K562 (cell line): ENCODE measurements around the gene SARS1. TPM values are rescaled to one million over a fixed set of nuclear protein-coding genes. Genes with fewer than 3 reads are reported as not detected.
A peak's percentile ranks its signal among the peaks of the same experiment; 100 is the strongest.

Source experiments
- C11orf30 ChIP-seq: fragments of 450-650 bp; IDR thresholded peaks from 2 replicates; pipeline ENCODE4 v1.6.1; 2016; ENCODE audit warnings: low read depth, mild to moderate bottlenecking
- CBFA2T3 ChIP-seq: fragments of 450-650 bp; IDR thresholded peaks from 2 replicates; pipeline ENCODE4 v1.6.1; 2017
- CCAR2 ChIP-seq: fragments of 200-400 bp; formaldehyde crosslinking; IDR thresholded peaks from 2 replicates; pipeline ENCODE4 v1.6.1; 2017; ENCODE audit warnings: mild to moderate bottlenecking, low read depth, low read length
- DACH1 ChIP-seq: fragments of 450-650 bp; IDR thresholded peaks from 2 replicates; pipeline ENCODE4 v1.6.1; 2018; ENCODE audit not compliant: partially characterized antibody
- ELF2 ChIP-seq: fragments of 250-450 bp; sonication (Bioruptor Pico); IDR thresholded peaks from 2 replicates; pipeline ENCODE4 v1.5.0; 2021; ENCODE audit warnings: mild to moderate bottlenecking
- EWSR1 ChIP-seq: fragments of 450-650 bp; IDR thresholded peaks from 2 replicates; pipeline ENCODE4 v1.6.1; 2018; ENCODE audit warnings: borderline replicate concordance, mild to moderate bottlenecking, low read depth, moderate library complexity; ENCODE audit not compliant: partially characterized antibody
- GATAD2A ChIP-seq: fragments of 450-650 bp; IDR thresholded peaks from 2 replicates; pipeline ENCODE4 v1.6.1; 2017
- HNRNPK ChIP-seq: fragments of 200-400 bp; formaldehyde crosslinking; IDR thresholded peaks from one replicate; pipeline ENCODE4 v1.6.1; 2018; ENCODE audit warnings: mild to moderate bottlenecking, low read depth, low read length; ENCODE audit not compliant: poor library complexity, severe bottlenecking
- HOMEZ ChIP-seq: fragments of 250-450 bp; sonication (Bioruptor Pico); IDR thresholded peaks from 2 replicates; pipeline ENCODE4 v1.4.0; 2020; ENCODE audit warnings: mild to moderate bottlenecking, moderate library complexity
- MCM5 ChIP-seq: fragments of 450-650 bp; IDR thresholded peaks from 2 replicates; pipeline ENCODE4 v1.6.1; 2016; ENCODE audit warnings: low read depth
- MEF2A ChIP-seq: IDR thresholded peaks from 2 replicates; pipeline ENCODE4 v1.6.1; 2011; ENCODE audit warnings: low read depth, mild to moderate bottlenecking, low read length, moderate library complexity; ENCODE audit not compliant: control insufficient read depth
- NFE2 ChIP-seq: IDR thresholded peaks from 2 replicates; pipeline ENCODE4 v1.6.1; 2014; ENCODE audit warnings: antibody characterized with exemption, low read depth
- NFXL1 ChIP-seq: fragments of 450-650 bp; formaldehyde crosslinking; IDR thresholded peaks from 2 replicates; pipeline ENCODE4 v1.4.0; 2021; ENCODE audit warnings: mild to moderate bottlenecking
- PPARD ChIP-seq: fragments of 250-450 bp; sonication (Bioruptor Pico); IDR thresholded peaks from 2 replicates; pipeline ENCODE4 v1.8.0; 2022; ENCODE audit warnings: inconsistent platforms, mild to moderate bottlenecking, moderate library complexity
- PYGO2 ChIP-seq: fragments of 450-650 bp; IDR thresholded peaks from 2 replicates; pipeline ENCODE4 v1.6.1; 2016; ENCODE audit warnings: mild to moderate bottlenecking, missing genetic modification characterization, moderate library complexity, missing compliant biosample characterization
- SNRNP70 ChIP-seq: fragments of 200-400 bp; formaldehyde crosslinking; optimal IDR thresholded peaks from 2 replicates; pipeline ENCODE3; 2017; ENCODE audit warnings: low read depth, low read length
- SOX6 ChIP-seq: fragments of 450-650 bp; IDR thresholded peaks from 2 replicates; pipeline ENCODE4 v1.6.1; 2014; ENCODE audit warnings: mild to moderate bottlenecking
- SPI1 ChIP-seq: IDR thresholded peaks from 2 replicates; pipeline ENCODE4 v1.6.1; 2011; ENCODE audit warnings: low read depth, low read length, control low read depth, borderline replicate concordance
- SRSF7 ChIP-seq: fragments of 200-400 bp; formaldehyde crosslinking; optimal IDR thresholded peaks from 2 replicates; pipeline ENCODE3; 2017; ENCODE audit warnings: mild to moderate bottlenecking, low read depth, low read length
- STAT5B ChIP-seq: fragments of 250-450 bp; sonication (Bioruptor Pico); IDR thresholded peaks from 2 replicates; pipeline ENCODE4 v1.8.0; 2021; ENCODE audit warnings: mild to moderate bottlenecking, inconsistent platforms
- TEAD1 ChIP-seq, 2 experiments: fragments of 450-650 bp in 1 of 2; sonication (generic) in 1 of 2; formaldehyde crosslinking; IDR thresholded peaks; 2 replicates each; pipeline versions ENCODE4 v1.4.0 to v1.8.0; 2020 to 2022; ENCODE audit warnings: mild to moderate bottlenecking in 2 of 2, missing genetic modification reagents in 1 of 2
- ZNF253 ChIP-seq: fragments of 250-450 bp; sonication (Bioruptor Pico); conservative IDR thresholded peaks from 2 replicates; pipeline ENCODE4 v1.6.1; 2021; ENCODE audit warnings: mild to moderate bottlenecking
- polyA plus RNA-seq, 8 experiments: library from polyadenylated mRNA; depleted of rRNA in 4 of 8; stranded (reverse) in 5 of 8; unstranded in 3 of 8; fragments of >200 nt; fragmentation: Nextera tagmentation in 2 of 8; fragmentation: Illumina TruSeq in 1 of 8; extraction: Ambion mirVana in 2 of 8; extraction: Trizol in 1 of 8; gene quantifications; 2 replicates each; pipeline versions ENCODE4 v1.2.1 to v1.2.3, GENCODE V29; 2011 to 2014; ENCODE audit warnings: inconsistent platforms in 1 of 8, missing spikeins in 1 of 8
- total RNA-seq, 7 experiments: library from RNA; depleted of rRNA in 6 of 7; stranded (reverse); fragments of >200 nt in 6 of 7; fragmentation: Illumina TruSeq in 2 of 7; extraction: Trizol in 2 of 7; gene quantifications; 2 replicates each; pipeline versions ENCODE4 v1.2.1 to v1.2.3, GENCODE V29; 2011 to 2021; ENCODE audit warnings: low replicate concordance in 1 of 7
- TF ChIP-seq, protein P1 (sequence below), 3 experiments: IDR thresholded peaks in 2 of 3; conservative IDR thresholded peaks in 1 of 3; 2 replicates each; pipeline ENCODE4 v1.5.1; 2011 to 2012; ENCODE audit warnings: low read length in 3 of 3, mild to moderate bottlenecking in 3 of 3, control low read depth in 2 of 3, improper control_type of control experiment in 1 of 3, inconsistent platforms in 1 of 3, low read depth in 1 of 3, mixed read lengths in 1 of 3, moderate library complexity in 1 of 3; ENCODE audit not compliant: insufficient read depth in 2 of 3
- TF ChIP-seq, protein P2 (sequence below): IDR thresholded peaks from 2 replicates; pipeline ENCODE4 v1.6.1; 2014; ENCODE audit warnings: antibody characterized with exemption

SARS1 gene
- total and polyA plus RNA-seq, 9 of the 15 experiments (the other 6 are each of a cell fraction or from before 2014, with no cell fraction given), result 221 to 623 (median 254) TPM

GRCh38 chr1:109274533-109275476 is 61.1 kb downstream of the SARS1 start (continued):
- no peak for TF ChIP-seq PPARD (CRISPR knock-in tag)
- no peak for TF ChIP-seq MCM5
- no peak for TF ChIP-seq ZNF253 (CRISPR knock-in tag)
- peak; percentile 68; the same call in 1 of the 2 replicates for TF ChIP-seq SOX6
- TF ChIP-seq ELF2, result no peak
- TF ChIP-seq TEAD1 (CRISPR knock-in tag; IDR thresholded peaks at IDR 0.05), result no peak
- no peak for TF ChIP-seq GATAD2A
- TF ChIP-seq SPI1, result peak; percentile 96
- TF ChIP-seq NFE2, result no peak
- no peak for TF ChIP-seq HNRNPK
- TF ChIP-seq C11orf30, result no peak
- TF ChIP-seq EWSR1, result no peak
- TF ChIP-seq, protein P1, sequence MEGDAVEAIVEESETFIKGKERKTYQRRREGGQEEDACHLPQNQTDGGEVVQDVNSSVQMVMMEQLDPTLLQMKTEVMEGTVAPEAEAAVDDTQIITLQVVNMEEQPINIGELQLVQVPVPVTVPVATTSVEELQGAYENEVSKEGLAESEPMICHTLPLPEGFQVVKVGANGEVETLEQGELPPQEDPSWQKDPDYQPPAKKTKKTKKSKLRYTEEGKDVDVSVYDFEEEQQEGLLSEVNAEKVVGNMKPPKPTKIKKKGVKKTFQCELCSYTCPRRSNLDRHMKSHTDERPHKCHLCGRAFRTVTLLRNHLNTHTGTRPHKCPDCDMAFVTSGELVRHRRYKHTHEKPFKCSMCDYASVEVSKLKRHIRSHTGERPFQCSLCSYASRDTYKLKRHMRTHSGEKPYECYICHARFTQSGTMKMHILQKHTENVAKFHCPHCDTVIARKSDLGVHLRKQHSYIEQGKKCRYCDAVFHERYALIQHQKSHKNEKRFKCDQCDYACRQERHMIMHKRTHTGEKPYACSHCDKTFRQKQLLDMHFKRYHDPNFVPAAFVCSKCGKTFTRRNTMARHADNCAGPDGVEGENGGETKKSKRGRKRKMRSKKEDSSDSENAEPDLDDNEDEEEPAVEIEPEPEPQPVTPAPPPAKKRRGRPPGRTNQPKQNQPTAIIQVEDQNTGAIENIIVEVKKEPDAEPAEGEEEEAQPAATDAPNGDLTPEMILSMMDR (IDR thresholded peaks at IDR 0.05 in 2 of 3, conservative IDR thresholded peaks at IDR 0.05 in 1 of 3; ENCODE audit: insufficient read depth in 2 of 3, low read depth in 1 of 3, low read length in 3 of 3), result no peak
- TF ChIP-seq SRSF7, result no peak
- TF ChIP-seq NFXL1 (CRISPR knock-in tag), result no peak
- TF ChIP-seq HOMEZ (CRISPR knock-in tag), result no peak
- peak; percentile 6; the same call in 1 of the 2 replicates for TF ChIP-seq CBFA2T3
- TF ChIP-seq, protein P2, sequence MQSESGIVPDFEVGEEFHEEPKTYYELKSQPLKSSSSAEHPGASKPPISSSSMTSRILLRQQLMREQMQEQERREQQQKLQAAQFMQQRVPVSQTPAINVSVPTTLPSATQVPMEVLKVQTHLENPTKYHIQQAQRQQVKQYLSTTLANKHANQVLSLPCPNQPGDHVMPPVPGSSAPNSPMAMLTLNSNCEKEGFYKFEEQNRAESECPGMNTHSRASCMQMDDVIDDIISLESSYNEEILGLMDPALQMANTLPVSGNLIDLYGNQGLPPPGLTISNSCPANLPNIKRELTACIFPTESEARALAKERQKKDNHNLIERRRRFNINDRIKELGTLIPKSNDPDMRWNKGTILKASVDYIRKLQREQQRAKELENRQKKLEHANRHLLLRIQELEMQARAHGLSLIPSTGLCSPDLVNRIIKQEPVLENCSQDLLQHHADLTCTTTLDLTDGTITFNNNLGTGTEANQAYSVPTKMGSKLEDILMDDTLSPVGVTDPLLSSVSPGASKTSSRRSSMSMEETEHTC, result peak; percentile 56; the same call in 1 of the 2 replicates
- TF ChIP-seq CCAR2, result no peak
- TF ChIP-seq PYGO2 (tag), result no peak
- TF ChIP-seq MEF2A, result peak; percentile 95
- no peak for TF ChIP-seq SNRNP70
- TF ChIP-seq STAT5B, result no peak
- TF ChIP-seq DACH1, result no peak
